Loucy (cell line): Measurements from ENCODE around the gene PGD.

Source experiments
- EZH2phosphoT487 ChIP-seq: fragments of 200-600 bp; IDR thresholded peaks from 2 replicates; pipeline ENCODE4 v1.6.1; 2018; ENCODE audit warnings: antibody characterized with exemption, mild to moderate bottlenecking, moderate library complexity, borderline replicate concordance
- TF ChIP-seq, protein P1 (sequence below): fragments of 200-600 bp; sonication (generic); conservative IDR thresholded peaks from 2 replicates; pipeline ENCODE4 v1.5.1; 2014; ENCODE audit warnings: mild to moderate bottlenecking, antibody characterized with exemption, low read length

DNA sequence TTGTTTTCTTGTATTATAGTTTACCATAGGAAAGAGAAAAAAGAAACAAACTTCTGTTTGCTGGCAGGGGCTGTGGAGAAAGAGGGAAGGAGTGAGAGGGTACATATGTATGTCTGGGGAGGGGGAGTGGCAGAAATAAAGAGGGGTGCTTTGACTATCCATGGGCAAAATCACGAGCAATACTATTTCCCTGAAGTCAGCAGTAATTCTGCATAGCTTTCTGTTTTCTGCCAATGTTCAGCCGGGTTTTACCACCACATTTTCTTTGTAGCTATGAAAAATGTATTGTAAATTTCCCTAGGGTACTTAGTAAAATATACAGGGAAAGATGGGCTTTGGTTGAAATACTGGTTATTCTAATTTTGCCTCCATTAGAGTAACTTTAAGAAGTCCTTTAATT is 45.2 kb upstream of the PGD start:
- TF ChIP-seq, protein P1, sequence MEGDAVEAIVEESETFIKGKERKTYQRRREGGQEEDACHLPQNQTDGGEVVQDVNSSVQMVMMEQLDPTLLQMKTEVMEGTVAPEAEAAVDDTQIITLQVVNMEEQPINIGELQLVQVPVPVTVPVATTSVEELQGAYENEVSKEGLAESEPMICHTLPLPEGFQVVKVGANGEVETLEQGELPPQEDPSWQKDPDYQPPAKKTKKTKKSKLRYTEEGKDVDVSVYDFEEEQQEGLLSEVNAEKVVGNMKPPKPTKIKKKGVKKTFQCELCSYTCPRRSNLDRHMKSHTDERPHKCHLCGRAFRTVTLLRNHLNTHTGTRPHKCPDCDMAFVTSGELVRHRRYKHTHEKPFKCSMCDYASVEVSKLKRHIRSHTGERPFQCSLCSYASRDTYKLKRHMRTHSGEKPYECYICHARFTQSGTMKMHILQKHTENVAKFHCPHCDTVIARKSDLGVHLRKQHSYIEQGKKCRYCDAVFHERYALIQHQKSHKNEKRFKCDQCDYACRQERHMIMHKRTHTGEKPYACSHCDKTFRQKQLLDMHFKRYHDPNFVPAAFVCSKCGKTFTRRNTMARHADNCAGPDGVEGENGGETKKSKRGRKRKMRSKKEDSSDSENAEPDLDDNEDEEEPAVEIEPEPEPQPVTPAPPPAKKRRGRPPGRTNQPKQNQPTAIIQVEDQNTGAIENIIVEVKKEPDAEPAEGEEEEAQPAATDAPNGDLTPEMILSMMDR: no peak
- no peak for TF ChIP-seq EZH2phosphoT487
